AG10803 (cell line): ENCODE data around the gene IL7R.
A peak's percentile ranks its signal among the peaks of the same experiment; 100 is the strongest.
"Not testable (repeated sequence)": the region's sequence is repeated elsewhere in the genome, so short reads cannot be mapped to it uniquely, and the experiment has no call there.

Experiments
- DNase-seq: peaks from one replicate; pipeline ENCODE4 v3.0.0; 2010; ENCODE audit warnings: low read depth
- H3K4me3 ChIP-seq: 2 replicates; pipeline ENCODE4 v1.5.1; 2011; ENCODE audit warnings: mild to moderate bottlenecking, low read length, control low read depth
- CTCF ChIP-seq: conservative IDR thresholded peaks from 2 replicates; pipeline ENCODE4 v1.5.1; 2011; ENCODE audit warnings: mild to moderate bottlenecking, low read length, control low read depth, inconsistent platforms

The IL7R gene

GRCh38 chr5:35852084-35852734, 4.5 kb upstream of the IL7R start:
- no peak overlapping the region for H3K4me3 ChIP-seq

GRCh38 chr5:35852773-35853172, 3.9 kb upstream of the IL7R start:
- DNase-seq: no peak
- no peak overlapping the region for H3K4me3 ChIP-seq
- TF ChIP-seq CTCF: no peak

More at GRCh38 chr5:35852084-35852734, 4.5 kb upstream of the IL7R start:
- peak; percentile 13; the same call in 1 of the 2 replicates for TF ChIP-seq CTCF
- no peak for DNase-seq

GRCh38 chr5:35853631-35854030, 3.1 kb upstream of the IL7R start:
- TF ChIP-seq CTCF: no peak
- H3K4me3 ChIP-seq: no peak overlapping the region
- peak; percentile 26 for DNase-seq

- H3K4me3 ChIP-seq: no peak overlapping the region
- no peak for DNase-seq
- no peak for TF ChIP-seq CTCF
These were observed 2.4 kb upstream of the IL7R start for GRCh38 chr5:35854248-35854647.

- no peak overlapping the region for H3K4me3 ChIP-seq
- DNase-seq: no peak
- TF ChIP-seq CTCF: no peak
These were observed 1.5 kb upstream of the IL7R start for GRCh38 chr5:35855187-35855586.

- H3K4me3 ChIP-seq: peak overlapping the region; percentile 43; the same call in 1 of the 2 replicates
- DNase-seq: not testable (repeated sequence)
These were observed 416 bp upstream of the IL7R start for GRCh38 chr5:35856186-35856764.

- H3K4me3 ChIP-seq: peak overlapping the region; percentile 43
- TF ChIP-seq CTCF: no peak
- peak; percentile 87 for DNase-seq
These were observed 1.0 kb downstream of the IL7R start for GRCh38 chr5:35857606-35858205.
